Stromal cell of bone marrow (primary cell): ENCODE data around the gene ZBTB1.
"Not testable (repeated sequence)": the region's sequence is repeated elsewhere in the genome, so short reads cannot be mapped to it uniquely, and the experiment has no call there.

Source experiments
- DNase-seq: peaks from one replicate; pipeline ENCODE4 v3.0.0-alpha.2; 2012; ENCODE audit warnings: low read depth

ZBTB1 gene

DNA sequence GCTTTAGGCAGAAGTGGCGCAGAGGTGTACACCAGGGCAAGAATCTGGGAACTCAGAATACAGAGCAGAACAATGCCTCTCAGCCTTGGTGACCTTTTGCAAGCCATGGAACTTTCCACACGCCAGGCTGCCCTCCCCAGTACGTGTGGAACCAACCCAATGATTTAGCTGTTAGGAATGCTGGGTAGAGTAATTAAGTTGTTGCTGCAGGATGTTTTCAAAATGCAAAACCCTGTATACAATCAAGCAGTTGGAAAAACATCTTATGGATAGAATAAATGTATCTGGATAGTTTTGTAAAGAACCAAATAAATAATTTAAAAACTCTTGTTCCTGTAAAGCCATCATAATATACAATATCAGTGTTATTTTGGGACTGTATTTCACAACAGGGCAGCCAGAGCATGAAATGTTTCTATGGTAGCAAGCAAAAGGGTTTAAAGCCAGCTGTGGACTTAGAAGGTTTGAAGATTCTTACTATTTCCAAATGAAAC is 64.6 kb downstream of the ZBTB1 start:
- peak; percentile 71 for DNase-seq

GRCh38 chr14:64569646-64570045 is 65.1 kb downstream of the ZBTB1 start:
- DNase-seq, result not testable (repeated sequence)

GRCh38 chr14:64572386-64573104 is 68.0 kb downstream of the ZBTB1 start:
- DNase-seq, result no peak

- DNase-seq, result no peak
These were observed 68.5 kb downstream of the ZBTB1 start for GRCh38 chr14:64573109-64573508.
